Lower lobe of right lung (tissue), 2 donors: ENCODE data around the gene FBXL14. TPM values are rescaled to one million over a fixed set of nuclear protein-coding genes. Genes with fewer than 3 reads are reported as not detected.
A peak's percentile ranks its signal among the peaks of the same experiment; 100 is the strongest.

ENCODE experiments used
- ATAC-seq, 2 donors: fragments of 200-7000 bp; cut with Tn5 transposase; one replicate each; pipeline ENCODE4 v1.9.1; 2020 to 2022; ENCODE audit warnings: mild to moderate bottlenecking in 2 of 2, moderate library complexity in 2 of 2
- DNase-seq: peaks from one replicate; pipeline ENCODE4 v3.0.0-alpha.2; 2020
- H3K27ac ChIP-seq: fragments of 200-600 bp; one replicate; pipeline ENCODE4 v1.8.0; 2022
- H3K27me3 ChIP-seq: fragments of 200-600 bp; one replicate; pipeline ENCODE4 v1.8.0; 2022; ENCODE audit warnings: low read depth
- H3K36me3 ChIP-seq: fragments of 200-600 bp; one replicate; pipeline ENCODE4 v1.8.0; 2022; ENCODE audit warnings: mild to moderate bottlenecking
- H3K4me1 ChIP-seq: fragments of 200-600 bp; one replicate; pipeline ENCODE4 v1.8.0; 2022
- H3K4me3 ChIP-seq: fragments of 200-600 bp; one replicate; pipeline ENCODE4 v1.8.0; 2022; ENCODE audit warnings: mild to moderate bottlenecking
- H3K9me3 ChIP-seq: fragments of 200-600 bp; one replicate; pipeline ENCODE4 v1.8.0; 2022
- CTCF ChIP-seq: fragments of 200-600 bp; IDR thresholded peaks from one replicate; pipeline ENCODE4 v1.8.0; 2022; ENCODE audit warnings: antibody characterized with exemption, mild to moderate bottlenecking
- intact Hi-C: fragments of 100-400 bp; cut with DNase I; formaldehyde crosslinking; loops from one replicate; pipeline ENCODE4 v1.11.0; 2022
- total RNA-seq: library from RNA; stranded (reverse); fragmentation: NEBNext Ultra II Directional; extraction: Animal tissue kit (Norgen Biotek cat#: 25700); gene quantifications from one replicate; pipeline ENCODE4 v1.2.1, GENCODE V29; 2021
- donor health status: DM: no; HTN: yes; CAD: no; lungs with severe emphysema.

FBXL14 gene
- total RNA-seq, 1 donor from 2014 or later: 16.6 TPM

GRCh38 chr12:1590221-1590979, 4.0 kb downstream of the FBXL14 start:
- no peak for TF ChIP-seq CTCF
- Histone ChIP-seq H3K9me3 (no peaks in the 10 kb centered on the region), H3K4me3 (peak overlapping the region; percentile 92), H3K27me3 (no peaks in the 10 kb centered on the region), H3K36me3 (peaks cover 11% of the 10 kb centered on the region), H3K27ac (peak overlapping the region; percentile 25), H3K4me1 (peaks cover 66% of the 10 kb centered on the region)
- no peak for ATAC-seq
- no peak for DNase-seq
- intact Hi-C loops: no loop called here

DNA sequence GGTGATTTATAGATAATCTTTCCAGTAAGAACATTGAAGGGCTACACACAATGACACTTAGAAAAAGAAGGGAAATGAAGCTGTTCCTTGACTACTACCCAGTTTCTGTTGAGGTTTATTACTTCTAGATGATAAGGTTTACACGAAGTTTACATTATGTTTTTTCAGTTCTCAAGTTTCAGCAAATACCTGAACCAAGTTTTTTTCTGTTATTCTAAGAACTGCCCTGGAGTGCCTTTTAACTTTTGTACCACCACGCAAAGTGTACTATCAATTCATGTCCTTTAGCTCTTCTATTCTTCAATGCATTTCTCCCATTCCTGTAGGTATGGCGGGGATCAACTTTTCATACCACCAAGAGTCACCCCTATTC, 5.8 kb downstream of the FBXL14 start:
- H3K36me3 ChIP-seq: peaks cover 11% of the 10 kb centered on the region
- peaks cover 62% of the 10 kb centered on the region for H3K4me1 ChIP-seq
- intact Hi-C loops: no loop called here
- ATAC-seq: no peak
- no peak for DNase-seq
- no peaks in the 10 kb centered on the region for H3K27me3 ChIP-seq
- no peak overlapping the region for H3K4me3 ChIP-seq
- no peak for TF ChIP-seq CTCF
- H3K27ac ChIP-seq: no peak overlapping the region
- H3K9me3 ChIP-seq: no peaks in the 10 kb centered on the region

GRCh38 chr12:1587927-1588574, 6.3 kb downstream of the FBXL14 start:
- Histone ChIP-seq H3K4me3 (no peak overlapping the region), H3K9me3 (no peaks in the 10 kb centered on the region), H3K4me1 (peaks cover 62% of the 10 kb centered on the region), H3K36me3 (peaks cover 11% of the 10 kb centered on the region), H3K27me3 (no peaks in the 10 kb centered on the region), H3K27ac (no peak overlapping the region)
- DNase-seq (no peak), ATAC-seq (no peak)
- no peak for TF ChIP-seq CTCF
- intact Hi-C loops: no loop called here

DNA sequence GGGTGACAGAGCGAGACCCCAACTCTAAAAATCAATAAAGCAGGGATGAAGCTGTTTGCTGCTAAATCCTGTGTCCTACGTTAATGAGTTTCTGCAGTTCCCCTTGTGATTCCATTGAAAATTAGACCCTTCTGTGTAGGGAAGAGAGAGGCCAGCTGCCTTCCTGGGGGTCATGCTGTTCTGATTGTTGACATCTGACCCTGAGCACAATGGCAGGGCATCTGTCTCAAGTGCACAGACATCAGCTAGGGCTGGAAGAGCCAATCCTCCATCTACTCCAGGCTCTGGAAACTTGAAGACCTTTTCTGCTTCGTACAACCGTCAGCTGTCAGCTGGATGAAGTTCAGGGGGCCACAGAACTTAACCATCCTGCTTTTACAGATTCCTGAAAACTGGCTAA, 10.1 kb downstream of the FBXL14 start:
- no peaks in the 10 kb centered on the region for H3K27me3 ChIP-seq
- no peak overlapping the region for H3K27ac ChIP-seq
- TF ChIP-seq CTCF: no peak
- H3K4me3 ChIP-seq: no peak overlapping the region
- no peaks in the 10 kb centered on the region for H3K9me3 ChIP-seq
- DNase-seq: no peak
- intact Hi-C loops: no loop called here
- H3K36me3 ChIP-seq: peaks cover 11% of the 10 kb centered on the region
- peaks cover 31% of the 10 kb centered on the region for H3K4me1 ChIP-seq
- ATAC-seq: no peak

- Histone ChIP-seq H3K4me1 (peaks cover 25% of the 10 kb centered on the region), H3K4me3 (peak overlapping the region; percentile 18), H3K27ac (no peak overlapping the region), H3K27me3 (no peaks in the 10 kb centered on the region), H3K36me3 (peaks cover 11% of the 10 kb centered on the region), H3K9me3 (no peaks in the 10 kb centered on the region)
- no peak for DNase-seq
- TF ChIP-seq CTCF: peak; percentile 87
- peak; percentile 87 to 89 for ATAC-seq
- intact Hi-C loops: no loop called here
Observed at GRCh38 chr12:1583421-1584078, 10.8 kb downstream of the FBXL14 start.
